C4-2B (cell line): ENCODE data around the gene PTCH1.

ENCODE experiments used
- H3K27ac ChIP-seq: fragments of 450-650 bp; 2 replicates; pipeline ENCODE4 v1.5.1; 2017
- CTCF ChIP-seq: fragments of 450-650 bp; conservative IDR thresholded peaks from 2 replicates; pipeline ENCODE4 v1.5.1; 2017; ENCODE audit warnings: mild to moderate bottlenecking
- ZFX ChIP-seq: fragments of 450-650 bp; IDR thresholded peaks from 2 replicates; pipeline ENCODE4 v1.6.1; 2017

The PTCH1 gene

GRCh38 chr9:95411054-95411892, 105.5 kb downstream of the PTCH1 start:
- H3K27ac ChIP-seq: no peak overlapping the region
- TF ChIP-seq CTCF: no peak
- no peak for TF ChIP-seq ZFX

- TF ChIP-seq CTCF (no peak), ZFX (no peak)
- no peak overlapping the region for H3K27ac ChIP-seq
These were observed 106.9 kb downstream of the PTCH1 start for GRCh38 chr9:95409650-95410426.

- no peak overlapping the region for H3K27ac ChIP-seq
- TF ChIP-seq CTCF (no peak), ZFX (no peak)
These were observed 109.2 kb downstream of the PTCH1 start for GRCh38 chr9:95407524-95407923.

- no peak overlapping the region for H3K27ac ChIP-seq
- TF ChIP-seq ZFX (no peak), CTCF (no peak)
These were observed 110.7 kb downstream of the PTCH1 start for GRCh38 chr9:95406121-95406520.

GRCh38 chr9:95399261-95399660, 117.5 kb downstream of the PTCH1 start:
- H3K27ac ChIP-seq: no peak overlapping the region
- no peak for TF ChIP-seq CTCF
- TF ChIP-seq ZFX: no peak
